Kidney (tissue), 14 donors: ENCODE measurements around the gene NDUFA11. TPM values are rescaled to one million over a fixed set of nuclear protein-coding genes. Genes with fewer than 3 reads are reported as not detected.
A peak's percentile ranks its signal among the peaks of the same experiment; 100 is the strongest.
"Not testable (repeated sequence)": the region's sequence is repeated elsewhere in the genome, so short reads cannot be mapped to it uniquely, and the experiment has no call there.

Experiments
- DNase-seq, 5 donors: peaks; one replicate each; pipeline ENCODE4 v3.0.0-alpha.2; 2013 to 2020
- FAIRE-seq: peaks from 2 replicates; lab custom pipeline; 2012; peaks lifted over from hg19 to GRCh38; lab: Jason Lieb, UNC
- H3K27ac ChIP-seq, 2 donors: one replicate each; pipeline ENCODE4 v1.7.0; 2013; ENCODE audit warnings: low read depth in 2 of 2, low read length in 2 of 2, inconsistent platforms in 1 of 2
- H3K27me3 ChIP-seq: one replicate; pipeline ENCODE4 v1.7.1; 2013; ENCODE audit warnings: low read length, inconsistent platforms; ENCODE audit not compliant: control insufficient read depth, insufficient read depth
- H3K36me3 ChIP-seq, 3 donors: one replicate each; pipeline versions ENCODE4 v1.7.0 to v1.7.1; 2013; ENCODE audit warnings: low read length in 3 of 3, control low read depth in 1 of 3, inconsistent platforms in 1 of 3; ENCODE audit not compliant: insufficient read depth in 3 of 3, control insufficient read depth in 2 of 3
- H3K4me1 ChIP-seq, 3 donors: one replicate each; pipeline versions ENCODE4 v1.7.0 to v1.7.1; 2013; ENCODE audit warnings: low read length in 3 of 3, inconsistent platforms in 1 of 3, low read depth in 1 of 3; ENCODE audit not compliant: control insufficient read depth in 2 of 3, insufficient read depth in 2 of 3
- H3K4me3 ChIP-seq, 3 donors: one replicate each; pipeline versions ENCODE4 v1.7.0 to v1.8.1; 2013; ENCODE audit warnings: low read length in 3 of 3, control low read depth in 1 of 3, inconsistent platforms in 1 of 3
- H3K9ac ChIP-seq, 3 donors: one replicate each; pipeline versions ENCODE4 v1.7.0 to v1.7.1; 2013; ENCODE audit warnings: low read length in 3 of 3, control low read depth in 1 of 3, inconsistent platforms in 1 of 3
- H3K9me3 ChIP-seq, 3 donors: one replicate each; pipeline versions ENCODE4 v1.7.0 to v1.7.1; 2013; ENCODE audit warnings: low read length in 3 of 3, control low read depth in 1 of 3, inconsistent platforms in 1 of 3; ENCODE audit not compliant: control insufficient read depth in 2 of 3, insufficient read depth in 1 of 3
- intact Hi-C: fragments of 100-400 bp; cut with DNase I; formaldehyde crosslinking; loops from one replicate; pipeline ENCODE4 v1.11.1; 2022
- polyA plus RNA-seq: library from polyadenylated mRNA; stranded (reverse); fragments of 350-450 nt; fragmentation: Illumina TruSeq; extraction: RNeasy Lipid Tissue Mini Kit (QIAGEN cat#74804); gene quantifications from one replicate; pipeline ENCODE4 v1.2.3, GENCODE V29; 2014; ENCODE audit warnings: low read depth, low replicate concordance; ENCODE audit not compliant: insufficient read depth
- total RNA-seq: library from RNA; stranded (reverse); fragmentation: NEBNext Ultra II Directional; extraction: Animal tissue kit (Norgen Biotek cat#: 25700); gene quantifications from one replicate; pipeline ENCODE4 v1.2.1, GENCODE V29; 2021
- TF ChIP-seq, protein P1 (sequence below): IDR thresholded peaks from 3 replicates; pipeline ENCODE4 v1.5.1; 2012; ENCODE audit warnings: mild to moderate bottlenecking, moderate library complexity, borderline replicate concordance; ENCODE audit not compliant: insufficient read depth; ENCODE audit errors: extremely low read depth
- donor health status: control.
- donor health status: control.
- donor health status: control.
- donor health status: control.
- donor health status: control.
- donor health status: DM: yes; HTN: yes; CAD: no.
- donor health status: Normal renal cell carcinoma (clear cell type).

NDUFA11 gene
- total and polyA plus RNA-seq, 2 donors from 2014 or later, result 200 to 763 TPM

DNA sequence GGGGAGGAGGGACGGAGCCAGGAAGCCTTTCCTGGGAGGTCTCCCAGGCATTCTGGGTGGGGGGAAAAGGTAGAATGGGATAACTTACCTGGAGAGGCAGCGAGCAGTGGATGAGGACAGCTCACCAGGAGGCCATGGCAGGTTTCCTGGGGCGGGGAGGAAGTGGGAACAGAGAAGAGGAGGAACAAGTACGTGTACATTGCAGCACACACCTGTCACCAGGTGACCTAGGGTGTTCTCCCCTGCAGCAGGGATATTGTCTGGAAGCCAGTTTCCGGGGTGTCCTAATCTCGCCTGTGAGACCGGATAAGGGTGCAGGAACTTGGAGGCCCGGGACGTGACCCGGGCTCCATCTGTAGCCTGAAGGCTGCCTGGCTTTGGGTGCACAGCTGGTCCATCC, 52.3 kb downstream of the NDUFA11 start, which contains the start of gene FUT3:
Gene FUT3 (minus strand): TSS at position 148 of the 400 bp plus-strand sequence.
- Histone ChIP-seq H3K9me3 (no peaks in the 10 kb centered on the region), H3K27ac (no peak within 1 kb of the TSS), H3K4me1 (peaks cover 0 to 3% (median 0%) of the 10 kb centered on the region in 3 donors), H3K27me3 (no peaks in the 10 kb centered on the region), H3K9ac (no peak within 1 kb of the TSS), H3K36me3 (no peaks in the 10 kb centered on the region), H3K4me3 (no peak within 1 kb of the TSS)
- TF ChIP-seq, protein P1, sequence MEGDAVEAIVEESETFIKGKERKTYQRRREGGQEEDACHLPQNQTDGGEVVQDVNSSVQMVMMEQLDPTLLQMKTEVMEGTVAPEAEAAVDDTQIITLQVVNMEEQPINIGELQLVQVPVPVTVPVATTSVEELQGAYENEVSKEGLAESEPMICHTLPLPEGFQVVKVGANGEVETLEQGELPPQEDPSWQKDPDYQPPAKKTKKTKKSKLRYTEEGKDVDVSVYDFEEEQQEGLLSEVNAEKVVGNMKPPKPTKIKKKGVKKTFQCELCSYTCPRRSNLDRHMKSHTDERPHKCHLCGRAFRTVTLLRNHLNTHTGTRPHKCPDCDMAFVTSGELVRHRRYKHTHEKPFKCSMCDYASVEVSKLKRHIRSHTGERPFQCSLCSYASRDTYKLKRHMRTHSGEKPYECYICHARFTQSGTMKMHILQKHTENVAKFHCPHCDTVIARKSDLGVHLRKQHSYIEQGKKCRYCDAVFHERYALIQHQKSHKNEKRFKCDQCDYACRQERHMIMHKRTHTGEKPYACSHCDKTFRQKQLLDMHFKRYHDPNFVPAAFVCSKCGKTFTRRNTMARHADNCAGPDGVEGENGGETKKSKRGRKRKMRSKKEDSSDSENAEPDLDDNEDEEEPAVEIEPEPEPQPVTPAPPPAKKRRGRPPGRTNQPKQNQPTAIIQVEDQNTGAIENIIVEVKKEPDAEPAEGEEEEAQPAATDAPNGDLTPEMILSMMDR, result no peak
- intact Hi-C loops, result no loop called here
- FAIRE-seq (no peak), DNase-seq (no peak)

- H3K27me3 ChIP-seq, result no peaks in the 10 kb centered on the region
- DNase-seq, result no peak
- no peaks in the 10 kb centered on the region for H3K36me3 ChIP-seq
These were observed 52.8 kb downstream of the NDUFA11 start for GRCh38 chr19:5850743-5851293.

DNA sequence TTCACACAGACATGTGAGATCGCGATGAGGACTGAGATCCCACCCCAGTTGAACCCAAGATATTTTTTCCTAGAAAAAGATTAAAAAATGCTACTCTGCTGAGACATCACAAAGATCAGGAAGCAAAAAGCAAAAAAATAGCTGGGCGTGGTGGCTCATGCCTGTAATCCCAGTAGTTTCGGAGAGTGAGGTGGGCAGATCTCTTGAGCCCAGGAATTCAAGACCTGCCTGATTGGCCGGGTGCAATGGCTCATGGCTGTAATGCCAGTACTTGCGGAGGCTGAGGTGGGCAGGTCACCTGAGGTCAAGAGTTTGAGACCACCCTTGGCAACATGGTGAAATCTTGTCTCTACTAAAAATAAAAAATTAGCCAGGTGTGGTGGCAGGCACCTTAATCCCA, 53.4 kb downstream of the NDUFA11 start:
- H3K27ac ChIP-seq, result no peak overlapping the region
- intact Hi-C loops, result no loop called here
- FAIRE-seq (no peak), DNase-seq (no peak)
- TF ChIP-seq, protein P1, result no peak
- H3K27me3 ChIP-seq, result no peaks in the 10 kb centered on the region
- no peak overlapping the region for H3K4me3 ChIP-seq
- H3K9me3 ChIP-seq, result no peaks in the 10 kb centered on the region
- peaks cover 0 to 3% (median 0%) of the 10 kb centered on the region in 3 donors for H3K4me1 ChIP-seq
- no peaks in the 10 kb centered on the region for H3K36me3 ChIP-seq
- no peak overlapping the region for H3K9ac ChIP-seq

More at GRCh38 chr19:5850743-5851293, 52.8 kb downstream of the NDUFA11 start:
- H3K4me1 ChIP-seq, result peaks cover 0 to 3% (median 0%) of the 10 kb centered on the region in 3 donors
- H3K27ac ChIP-seq, result no peak overlapping the region
- no peak overlapping the region for H3K4me3 ChIP-seq
- intact Hi-C loops, result no loop called here
- H3K9ac ChIP-seq, result no peak overlapping the region
- H3K9me3 ChIP-seq, result no peaks in the 10 kb centered on the region
- TF ChIP-seq, protein P1, result no peak
- no peak for FAIRE-seq

GRCh38 chr19:5848621-5849020, 55.0 kb downstream of the NDUFA11 start:
- H3K4me1 ChIP-seq, DNase-seq, H3K27me3 ChIP-seq, H3K36me3 ChIP-seq, intact Hi-C loops, H3K9ac ChIP-seq, FAIRE-seq, H3K9me3 ChIP-seq, H3K4me3 ChIP-seq: not testable (repeated sequence)
- peak overlapping the region in 1 of 2 donors; percentile 51 for H3K27ac ChIP-seq

GRCh38 chr19:5847846-5848245, 55.7 kb downstream of the NDUFA11 start:
- H3K4me3 ChIP-seq, H3K9ac ChIP-seq, FAIRE-seq, H3K4me1 ChIP-seq, H3K36me3 ChIP-seq, DNase-seq, H3K9me3 ChIP-seq, H3K27me3 ChIP-seq, intact Hi-C loops: not testable (repeated sequence)
- peak overlapping the region in 1 of 2 donors; percentile 51 for H3K27ac ChIP-seq
